ENCODE results near the gene S100A11.

DNA sequence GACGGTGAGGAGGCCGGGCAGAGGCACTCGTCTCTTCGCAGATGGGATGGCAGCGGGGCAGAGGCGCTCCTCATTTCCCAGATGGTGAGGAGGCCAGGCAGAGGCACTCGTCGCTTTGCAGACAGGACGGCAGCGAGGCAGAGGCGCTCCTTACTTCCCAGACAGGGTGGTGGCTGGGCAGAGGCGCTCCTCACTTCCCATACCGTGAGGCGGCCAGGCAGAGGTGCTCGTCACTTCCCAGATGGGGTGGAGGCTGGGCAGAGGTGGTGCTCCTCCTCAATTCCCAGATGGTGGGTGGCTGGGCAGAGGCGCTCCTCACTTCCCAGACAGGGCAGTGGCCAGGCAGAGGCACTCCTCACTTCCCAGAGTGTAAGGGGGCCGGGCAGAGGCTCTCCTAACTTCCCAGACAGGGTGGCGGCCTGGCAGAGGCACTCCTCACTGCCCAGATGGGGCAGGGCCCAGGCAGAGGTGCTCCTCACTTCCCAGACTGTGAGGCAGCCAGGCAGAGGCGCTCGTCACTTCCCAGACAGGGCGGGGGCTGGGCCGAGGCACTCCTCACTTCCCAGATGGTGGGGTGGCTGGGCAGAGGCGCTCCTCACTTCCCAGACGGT is 42.1 kb upstream of the S100A11 start:
- TF ChIP-seq POLR2A (IDR thresholded peaks at IDR 0.05; ENCODE audit: low read depth, low read length) (no peak), TAF1 (IDR thresholded peaks at IDR 0.05; ENCODE audit: borderline replicate concordance, low read depth, low read length) (no peak)

Data from GM12892 (cell line).